Natural killer cell (primary cell): Measurements from ENCODE around the gene RSBN1L. TPM values are rescaled to one million over a fixed set of nuclear protein-coding genes. Genes with fewer than 3 reads are reported as not detected.

ENCODE experiments used
- ATAC-seq, 3 donors: fragments of 150-1000 bp in 2 of 3; fragments of 200-7000 bp in 1 of 3; cut with Tn5 transposase; 1 replicate in 1 of 3; 2 replicates in 2 of 3; pipeline ENCODE4 v1.10.0; 2021; ENCODE audit warnings: mild to moderate bottlenecking in 2 of 3, moderate library complexity in 2 of 3
- DNase-seq, 2 donors: peaks; one replicate each; pipeline versions ENCODE4 v3.0.0 to v3.0.0-alpha.2; 2013 to 2021; ENCODE audit warnings: mixed read lengths in 1 of 2
- H3K27ac ChIP-seq: one replicate; pipeline ENCODE4 v1.5.1; 2013; ENCODE audit warnings: mild to moderate bottlenecking, low read length
- H3K27me3 ChIP-seq: one replicate; pipeline ENCODE4 v1.6.1; 2013; ENCODE audit warnings: low read length; ENCODE audit not compliant: control insufficient read depth, insufficient read depth
- H3K36me3 ChIP-seq: one replicate; pipeline ENCODE4 v1.6.1; 2013; ENCODE audit warnings: low read length; ENCODE audit not compliant: control insufficient read depth, insufficient read depth
- H3K4me1 ChIP-seq: one replicate; pipeline ENCODE4 v1.6.1; 2013; ENCODE audit warnings: low read length; ENCODE audit not compliant: control insufficient read depth, insufficient read depth
- H3K4me3 ChIP-seq: one replicate; pipeline ENCODE4 v1.5.1; 2013; ENCODE audit warnings: low read length
- H3K9me3 ChIP-seq: one replicate; pipeline ENCODE4 v1.6.1; 2013; ENCODE audit warnings: low read length; ENCODE audit not compliant: control insufficient read depth, insufficient read depth
- H3K27ac Mint-ChIP-seq, 2 donors: one replicate each; pipeline ENCODE4 v1.8.0; 2022; ENCODE audit warnings: mild to moderate bottlenecking in 2 of 2, mixed read lengths in 2 of 2, moderate library complexity in 1 of 2
- H3K27me3 Mint-ChIP-seq, 2 donors: one replicate each; pipeline ENCODE4 v1.8.0; 2022; ENCODE audit warnings: low read depth in 2 of 2, mixed read lengths in 2 of 2
- H3K36me3 Mint-ChIP-seq: one replicate; pipeline ENCODE4 v1.8.0; 2022; ENCODE audit warnings: mixed read lengths
- H3K4me1 Mint-ChIP-seq, 2 donors: one replicate each; pipeline ENCODE4 v1.8.0; 2022; ENCODE audit warnings: mixed read lengths in 2 of 2
- H3K4me3 Mint-ChIP-seq: one replicate; pipeline ENCODE4 v1.8.0; 2022; ENCODE audit warnings: mild to moderate bottlenecking, moderate library complexity, mixed read lengths
- H3K9me3 Mint-ChIP-seq, 2 donors: one replicate each; pipeline ENCODE4 v1.8.0; 2022; ENCODE audit warnings: mixed read lengths in 2 of 2
- CTCF ChIP-seq: fragments of 200-600 bp; IDR thresholded peaks from one replicate; pipeline ENCODE4 v1.8.0; 2022; ENCODE audit warnings: antibody characterized with exemption
- WGBS: methylation state at CpG from one replicate; pipeline ENCODE4 v1.1.7; 2013; ENCODE audit warnings: missing lambda C conversion rate; ENCODE audit not compliant: insufficient coverage; 5-methylcytosine and 5-hydroxymethylcytosine counted together
- intact Hi-C: fragments of 100-400 bp; cut with micrococcal nuclease; formaldehyde crosslinking; loops from one replicate; pipeline ENCODE4 v1.14.2; 2022
- total RNA-seq, 4 donors: library from RNA; stranded (reverse); fragments of 120-200 nt in 1 of 4; gene quantifications; one replicate each; pipeline versions ENCODE4 v1.2.3 to v1.2.4, GENCODE V29; 2013 to 2022

Gene RSBN1L
- total RNA-seq, 3 donors from 2014 or later (not counting 1 experiment from before 2014, with no cell fraction given): 23.9 to 34.4 (median 33.4) TPM

- ATAC-seq (peak in 1 of 3 donors; percentile 32), DNase-seq (peak in 1 of 2 donors; percentile 13)
- Mint-ChIP-seq H3K27me3 (no peaks in the 10 kb centered on the region), H3K4me3 (no peak overlapping the region), H3K4me1 (peaks cover 34 to 39% of the 10 kb centered on the region in 2 donors), H3K9me3 (no peaks in the 10 kb centered on the region), H3K27ac (peak overlapping the region; percentile 69 to 71), H3K36me3 (no peaks in the 10 kb centered on the region)
- H3K4me3 ChIP-seq: no peak overlapping the region
- no peaks in the 10 kb centered on the region for H3K4me1 ChIP-seq
- intact Hi-C loops: loop anchor here (5.0 kb wide), 1 partner anchor 60 kb away; the partner anchor contains the start of gene RSBN1L
- TF ChIP-seq CTCF: no peak
- WGBS: no CpG with 5 or more reads among the region's 1 CpG
- H3K27ac ChIP-seq: no peak overlapping the region
- H3K36me3 ChIP-seq: peaks cover 12% of the 10 kb centered on the region
- H3K9me3 ChIP-seq: no peaks in the 10 kb centered on the region
- no peaks in the 10 kb centered on the region for H3K27me3 ChIP-seq
Measured at GRCh38 chr7:77757589-77757988, 61.3 kb downstream of the RSBN1L start.

GRCh38 chr7:77759294-77759889 is 63.1 kb downstream of the RSBN1L start:
- peaks cover 7% of the 10 kb centered on the region for H3K36me3 ChIP-seq
- peaks cover 30 to 37% of the 10 kb centered on the region in 2 donors for H3K4me1 Mint-ChIP-seq
- H3K27me3 ChIP-seq: no peaks in the 10 kb centered on the region
- 5% methylated on average over 3 of the region's 3 CpGs for WGBS
- H3K4me1 ChIP-seq: no peaks in the 10 kb centered on the region
- DNase-seq (peak; percentile 42 to 91), ATAC-seq (peak; percentile 82 to 94 (median 83))
- no peaks in the 10 kb centered on the region for H3K27me3 Mint-ChIP-seq
- no peak overlapping the region for H3K4me3 Mint-ChIP-seq
- peak; percentile 90 for TF ChIP-seq CTCF
- H3K9me3 ChIP-seq: no peaks in the 10 kb centered on the region
- peak overlapping the region; percentile 66 to 77 for H3K27ac Mint-ChIP-seq
- H3K36me3 Mint-ChIP-seq: no peaks in the 10 kb centered on the region
- no peaks in the 10 kb centered on the region for H3K9me3 Mint-ChIP-seq
- H3K4me3 ChIP-seq: no peak overlapping the region
- intact Hi-C loops: loop anchor here (1.0 to 5.0 kb wide), 3 partner anchors 62 to 108 kb away; partner anchors contain the start of gene RSBN1L
- no peak overlapping the region for H3K27ac ChIP-seq

- TF ChIP-seq CTCF: no peak
- H3K4me3 ChIP-seq: no peak overlapping the region
- peaks cover 32 to 40% of the 10 kb centered on the region in 2 donors for H3K4me1 Mint-ChIP-seq
- peak overlapping the region in 1 of 2 donors; percentile 52 for H3K27ac Mint-ChIP-seq
- no peaks in the 10 kb centered on the region for H3K4me1 ChIP-seq
- no peaks in the 10 kb centered on the region for H3K9me3 ChIP-seq
- intact Hi-C loops: no loop called here
- H3K27ac ChIP-seq: no peak overlapping the region
- no peaks in the 10 kb centered on the region for H3K36me3 Mint-ChIP-seq
- no peaks in the 10 kb centered on the region for H3K27me3 Mint-ChIP-seq
- H3K9me3 Mint-ChIP-seq: no peaks in the 10 kb centered on the region
- peaks cover 10% of the 10 kb centered on the region for H3K36me3 ChIP-seq
- WGBS: 86% methylated on average over 6 of the region's 10 CpGs
- H3K4me3 Mint-ChIP-seq: no peak overlapping the region
- no peaks in the 10 kb centered on the region for H3K27me3 ChIP-seq
- ATAC-seq (no peak), DNase-seq (no peak)
Measured at GRCh38 chr7:77760809-77761453, 64.7 kb downstream of the RSBN1L start.
